HepG2 (cell line): ENCODE measurements around the gene HLA-B. TPM values are rescaled to one million over a fixed set of nuclear protein-coding genes. Genes with fewer than 3 reads are reported as not detected.

Experiments used
- FOXP1 ChIP-seq, 2 experiments: fragments of 450-650 bp in 1 of 2; IDR thresholded peaks; 2 replicates each; pipeline ENCODE4 v1.6.1; 2017 to 2018; ENCODE audit warnings: antibody characterized with exemption in 1 of 2
- MIXL1 ChIP-seq: IDR thresholded peaks from 2 replicates; pipeline ENCODE4 v1.6.1; 2016
- MTA3 ChIP-seq: sonication (generic); formaldehyde crosslinking; IDR thresholded peaks from 2 replicates; pipeline ENCODE4 v1.4.0; 2020; ENCODE audit warnings: missing genetic modification reagents
- RBAK ChIP-seq: sonication (generic); formaldehyde crosslinking; IDR thresholded peaks from 2 replicates; pipeline ENCODE4 v1.5.1; 2020; ENCODE audit warnings: mild to moderate bottlenecking, missing genetic modification reagents
- ZNF180 ChIP-seq: sonication (generic); formaldehyde crosslinking; IDR thresholded peaks from 2 replicates; pipeline ENCODE4 v1.4.0; 2020; ENCODE audit warnings: low read depth, missing genetic modification reagents, borderline replicate concordance
- ZNF33A ChIP-seq: sonication (generic); formaldehyde crosslinking; IDR thresholded peaks from 2 replicates; pipeline ENCODE4 v1.5.1; 2020; ENCODE audit warnings: missing genetic modification reagents, mild to moderate bottlenecking, moderate library complexity, borderline replicate concordance
- ZNF44 ChIP-seq: sonication (generic); formaldehyde crosslinking; IDR thresholded peaks from 2 replicates; pipeline ENCODE4 v1.5.1; 2020; ENCODE audit warnings: mild to moderate bottlenecking, missing genetic modification reagents
- ZNF460 ChIP-seq: sonication (generic); formaldehyde crosslinking; IDR thresholded peaks from 2 replicates; pipeline ENCODE4 v1.5.1; 2020; ENCODE audit warnings: missing genetic modification reagents, mild to moderate bottlenecking, borderline replicate concordance
- ZNF543 ChIP-seq: sonication (generic); formaldehyde crosslinking; IDR thresholded peaks from 2 replicates; pipeline ENCODE4 v1.4.0; 2020; ENCODE audit warnings: mild to moderate bottlenecking, missing genetic modification reagents
- polyA plus RNA-seq, 8 experiments: library from polyadenylated mRNA; depleted of rRNA in 3 of 8; stranded (reverse) in 7 of 8; unstranded in 1 of 8; fragments of >200 nt; fragmentation: Illumina TruSeq in 4 of 8; extraction: Trizol in 4 of 8; gene quantifications; 2 replicates each; pipeline versions ENCODE4 v1.2.1 to v1.2.3, GENCODE V29; 2011 to 2016; ENCODE audit warnings: low read depth in 4 of 8, missing spikeins in 1 of 8, mixed read lengths in 1 of 8; ENCODE audit not compliant: insufficient read depth in 1 of 8
- total RNA-seq, 5 experiments: library from RNA; depleted of rRNA; stranded (reverse); fragments of >200 nt; fragmentation: Illumina TruSeq; extraction: Trizol; gene quantifications; 2 replicates each; pipeline ENCODE4 v1.2.3, GENCODE V29; 2016; ENCODE audit warnings: low read depth in 1 of 5
- TF ChIP-seq, protein P1 (sequence below): IDR thresholded peaks from 2 replicates; pipeline ENCODE4 v1.6.1; 2018; ENCODE audit warnings: missing genetic modification reagents, mild to moderate bottlenecking, missing compliant biosample characterization
- TF ChIP-seq, protein P2 (sequence below): sonication (generic); formaldehyde crosslinking; IDR thresholded peaks from 2 replicates; pipeline ENCODE4 v1.4.0; 2020; ENCODE audit warnings: missing genetic modification reagents, borderline replicate concordance
- TF ChIP-seq, protein P3 (sequence below): sonication (generic); formaldehyde crosslinking; IDR thresholded peaks from 2 replicates; pipeline ENCODE4 v1.5.1; 2020; ENCODE audit warnings: mild to moderate bottlenecking, missing genetic modification reagents, borderline replicate concordance
- TF ChIP-seq, protein P4 (sequence below): IDR thresholded peaks from 2 replicates; pipeline ENCODE4 v1.6.1; 2016; ENCODE audit warnings: missing genetic modification reagents, missing compliant biosample characterization
- TF ChIP-seq, protein P5 (sequence below): sonication (generic); formaldehyde crosslinking; IDR thresholded peaks from 2 replicates; pipeline ENCODE4 v1.4.0; 2020; ENCODE audit warnings: missing genetic modification reagents, borderline replicate concordance
- TF ChIP-seq, protein P6 (sequence below): sonication (generic); formaldehyde crosslinking; IDR thresholded peaks from 2 replicates; pipeline ENCODE4 v1.8.0; 2022; ENCODE audit warnings: mild to moderate bottlenecking, missing genetic modification reagents, moderate library complexity
- TF ChIP-seq, protein P7 (sequence below): IDR thresholded peaks from 2 replicates; pipeline ENCODE4 v1.6.1; 2016; ENCODE audit warnings: mild to moderate bottlenecking, missing biosample characterization, missing genetic modification reagents

HLA-B gene
- total and polyA plus RNA-seq, 2 of the 13 experiments (the other 11 are each of a cell fraction or from before 2014, with no cell fraction given) = 35.3 to 88.9 TPM

DNA sequence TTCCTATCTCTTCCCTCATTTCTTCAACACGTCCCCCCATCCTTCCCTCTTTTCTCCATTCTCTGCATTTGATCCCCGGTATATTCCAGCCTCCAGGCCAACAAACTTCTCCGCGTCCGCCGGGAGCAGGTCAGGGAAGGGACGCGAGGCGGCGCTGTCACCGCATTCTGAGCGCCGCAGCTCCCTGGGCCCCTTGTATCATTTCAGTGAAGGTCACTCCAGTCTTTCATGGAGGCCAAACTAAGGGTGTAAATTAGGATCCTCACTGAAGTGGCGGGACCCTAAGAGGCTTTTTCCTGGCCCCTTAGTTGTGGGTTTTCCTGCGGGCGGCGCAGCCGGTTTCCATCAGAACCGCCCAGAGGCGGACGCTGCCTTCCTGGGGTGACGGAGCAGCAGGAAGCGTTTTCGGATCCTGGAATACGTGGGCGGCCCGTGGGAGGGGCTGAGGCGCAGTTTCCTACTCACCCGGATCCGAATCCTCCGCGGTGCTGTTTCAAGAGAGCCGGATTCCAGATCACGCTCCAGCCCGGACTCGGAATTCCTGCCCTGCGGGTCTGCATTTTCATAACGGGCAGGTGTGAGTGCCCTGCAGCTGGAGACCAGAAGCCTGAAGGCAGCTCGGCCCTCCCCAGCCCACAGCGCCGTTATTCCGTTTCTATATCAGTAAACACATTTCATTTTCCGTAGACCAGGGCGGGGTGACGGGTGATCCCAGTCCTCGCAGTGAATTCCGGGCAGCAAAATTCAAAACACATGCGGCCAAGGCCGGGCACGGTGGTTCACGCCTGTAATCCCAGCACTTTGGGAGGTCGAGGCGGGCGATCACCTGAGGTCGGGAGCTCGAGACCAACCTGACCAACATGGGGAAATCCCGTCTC lies 42.8 kb upstream of the HLA-B start (continued):
- TF ChIP-seq, protein P1, sequence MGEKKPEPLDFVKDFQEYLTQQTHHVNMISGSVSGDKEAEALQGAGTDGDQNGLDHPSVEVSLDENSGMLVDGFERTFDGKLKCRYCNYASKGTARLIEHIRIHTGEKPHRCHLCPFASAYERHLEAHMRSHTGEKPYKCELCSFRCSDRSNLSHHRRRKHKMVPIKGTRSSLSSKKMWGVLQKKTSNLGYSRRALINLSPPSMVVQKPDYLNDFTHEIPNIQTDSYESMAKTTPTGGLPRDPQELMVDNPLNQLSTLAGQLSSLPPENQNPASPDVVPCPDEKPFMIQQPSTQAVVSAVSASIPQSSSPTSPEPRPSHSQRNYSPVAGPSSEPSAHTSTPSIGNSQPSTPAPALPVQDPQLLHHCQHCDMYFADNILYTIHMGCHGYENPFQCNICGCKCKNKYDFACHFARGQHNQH (CRISPR knock-in tag) = peak; percentile 81
- 0 out of 2 replicates have a peak, but pooled peaks have one; percentile 72 for TF ChIP-seq ZNF543 (CRISPR knock-in tag)
- TF ChIP-seq, protein P2, sequence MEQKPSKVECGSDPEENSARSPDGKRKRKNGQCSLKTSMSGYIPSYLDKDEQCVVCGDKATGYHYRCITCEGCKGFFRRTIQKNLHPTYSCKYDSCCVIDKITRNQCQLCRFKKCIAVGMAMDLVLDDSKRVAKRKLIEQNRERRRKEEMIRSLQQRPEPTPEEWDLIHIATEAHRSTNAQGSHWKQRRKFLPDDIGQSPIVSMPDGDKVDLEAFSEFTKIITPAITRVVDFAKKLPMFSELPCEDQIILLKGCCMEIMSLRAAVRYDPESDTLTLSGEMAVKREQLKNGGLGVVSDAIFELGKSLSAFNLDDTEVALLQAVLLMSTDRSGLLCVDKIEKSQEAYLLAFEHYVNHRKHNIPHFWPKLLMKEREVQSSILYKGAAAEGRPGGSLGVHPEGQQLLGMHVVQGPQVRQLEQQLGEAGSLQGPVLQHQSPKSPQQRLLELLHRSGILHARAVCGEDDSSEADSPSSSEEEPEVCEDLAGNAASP = 0 out of 2 replicates have a peak, but pooled peaks have one; percentile 36
- TF ChIP-seq, protein P3, sequence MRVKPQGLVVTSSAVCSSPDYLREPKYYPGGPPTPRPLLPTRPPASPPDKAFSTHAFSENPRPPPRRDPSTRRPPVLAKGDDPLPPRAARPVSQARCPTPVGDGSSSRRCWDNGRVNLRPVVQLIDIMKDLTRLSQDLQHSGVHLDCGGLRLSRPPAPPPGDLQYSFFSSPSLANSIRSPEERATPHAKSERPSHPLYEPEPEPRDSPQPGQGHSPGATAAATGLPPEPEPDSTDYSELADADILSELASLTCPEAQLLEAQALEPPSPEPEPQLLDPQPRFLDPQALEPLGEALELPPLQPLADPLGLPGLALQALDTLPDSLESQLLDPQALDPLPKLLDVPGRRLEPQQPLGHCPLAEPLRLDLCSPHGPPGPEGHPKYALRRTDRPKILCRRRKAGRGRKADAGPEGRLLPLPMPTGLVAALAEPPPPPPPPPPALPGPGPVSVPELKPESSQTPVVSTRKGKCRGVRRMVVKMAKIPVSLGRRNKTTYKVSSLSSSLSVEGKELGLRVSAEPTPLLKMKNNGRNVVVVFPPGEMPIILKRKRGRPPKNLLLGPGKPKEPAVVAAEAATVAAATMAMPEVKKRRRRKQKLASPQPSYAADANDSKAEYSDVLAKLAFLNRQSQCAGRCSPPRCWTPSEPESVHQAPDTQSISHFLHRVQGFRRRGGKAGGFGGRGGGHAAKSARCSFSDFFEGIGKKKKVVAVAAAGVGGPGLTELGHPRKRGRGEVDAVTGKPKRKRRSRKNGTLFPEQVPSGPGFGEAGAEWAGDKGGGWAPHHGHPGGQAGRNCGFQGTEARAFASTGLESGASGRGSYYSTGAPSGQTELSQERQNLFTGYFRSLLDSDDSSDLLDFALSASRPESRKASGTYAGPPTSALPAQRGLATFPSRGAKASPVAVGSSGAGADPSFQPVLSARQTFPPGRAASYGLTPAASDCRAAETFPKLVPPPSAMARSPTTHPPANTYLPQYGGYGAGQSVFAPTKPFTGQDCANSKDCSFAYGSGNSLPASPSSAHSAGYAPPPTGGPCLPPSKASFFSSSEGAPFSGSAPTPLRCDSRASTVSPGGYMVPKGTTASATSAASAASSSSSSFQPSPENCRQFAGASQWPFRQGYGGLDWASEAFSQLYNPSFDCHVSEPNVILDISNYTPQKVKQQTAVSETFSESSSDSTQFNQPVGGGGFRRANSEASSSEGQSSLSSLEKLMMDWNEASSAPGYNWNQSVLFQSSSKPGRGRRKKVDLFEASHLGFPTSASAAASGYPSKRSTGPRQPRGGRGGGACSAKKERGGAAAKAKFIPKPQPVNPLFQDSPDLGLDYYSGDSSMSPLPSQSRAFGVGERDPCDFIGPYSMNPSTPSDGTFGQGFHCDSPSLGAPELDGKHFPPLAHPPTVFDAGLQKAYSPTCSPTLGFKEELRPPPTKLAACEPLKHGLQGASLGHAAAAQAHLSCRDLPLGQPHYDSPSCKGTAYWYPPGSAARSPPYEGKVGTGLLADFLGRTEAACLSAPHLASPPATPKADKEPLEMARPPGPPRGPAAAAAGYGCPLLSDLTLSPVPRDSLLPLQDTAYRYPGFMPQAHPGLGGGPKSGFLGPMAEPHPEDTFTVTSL (CRISPR knock-in tag) = no peak
- TF ChIP-seq, protein P4, sequence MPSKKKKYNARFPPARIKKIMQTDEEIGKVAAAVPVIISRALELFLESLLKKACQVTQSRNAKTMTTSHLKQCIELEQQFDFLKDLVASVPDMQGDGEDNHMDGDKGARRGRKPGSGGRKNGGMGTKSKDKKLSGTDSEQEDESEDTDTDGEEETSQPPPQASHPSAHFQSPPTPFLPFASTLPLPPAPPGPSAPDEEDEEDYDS = peak; percentile 48; the same call in 1 of the 2 replicates
- no peak for TF ChIP-seq RBAK (CRISPR knock-in tag)
- no peak for TF ChIP-seq ZNF33A
- no peak for TF ChIP-seq FOXP1 (IDR thresholded peaks at IDR 0.05)
- 0 out of 2 replicates have a peak, but pooled peaks have one; percentile 8 for TF ChIP-seq FOXP1 (CRISPR knock-in tag; IDR thresholded peaks at IDR 0.05)
- TF ChIP-seq ZNF180 = no peak
- 0 out of 2 replicates have a peak, but pooled peaks have one; percentile 34 for TF ChIP-seq ZNF460 (CRISPR knock-in tag)
- TF ChIP-seq, protein P5, sequence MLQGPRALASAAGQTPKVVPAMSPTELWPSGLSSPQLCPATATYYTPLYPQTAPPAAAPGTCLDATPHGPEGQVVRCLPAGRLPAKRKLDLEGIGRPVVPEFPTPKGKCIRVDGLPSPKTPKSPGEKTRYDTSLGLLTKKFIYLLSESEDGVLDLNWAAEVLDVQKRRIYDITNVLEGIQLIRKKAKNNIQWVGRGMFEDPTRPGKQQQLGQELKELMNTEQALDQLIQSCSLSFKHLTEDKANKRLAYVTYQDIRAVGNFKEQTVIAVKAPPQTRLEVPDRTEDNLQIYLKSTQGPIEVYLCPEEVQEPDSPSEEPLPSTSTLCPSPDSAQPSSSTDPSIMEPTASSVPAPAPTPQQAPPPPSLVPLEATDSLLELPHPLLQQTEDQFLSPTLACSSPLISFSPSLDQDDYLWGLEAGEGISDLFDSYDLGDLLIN (CRISPR knock-in tag) = peak; percentile 56; the same call in 1 of the 2 replicates
- TF ChIP-seq, protein P6, sequence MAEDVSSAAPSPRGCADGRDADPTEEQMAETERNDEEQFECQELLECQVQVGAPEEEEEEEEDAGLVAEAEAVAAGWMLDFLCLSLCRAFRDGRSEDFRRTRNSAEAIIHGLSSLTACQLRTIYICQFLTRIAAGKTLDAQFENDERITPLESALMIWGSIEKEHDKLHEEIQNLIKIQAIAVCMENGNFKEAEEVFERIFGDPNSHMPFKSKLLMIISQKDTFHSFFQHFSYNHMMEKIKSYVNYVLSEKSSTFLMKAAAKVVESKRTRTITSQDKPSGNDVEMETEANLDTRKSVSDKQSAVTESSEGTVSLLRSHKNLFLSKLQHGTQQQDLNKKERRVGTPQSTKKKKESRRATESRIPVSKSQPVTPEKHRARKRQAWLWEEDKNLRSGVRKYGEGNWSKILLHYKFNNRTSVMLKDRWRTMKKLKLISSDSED (CRISPR knock-in tag) = no peak
- TF ChIP-seq MTA3 (CRISPR knock-in tag) = no peak
- TF ChIP-seq MIXL1 (CRISPR knock-in tag) = no peak
- TF ChIP-seq ZNF44 (CRISPR knock-in tag) = no peak
- TF ChIP-seq, protein P7, sequence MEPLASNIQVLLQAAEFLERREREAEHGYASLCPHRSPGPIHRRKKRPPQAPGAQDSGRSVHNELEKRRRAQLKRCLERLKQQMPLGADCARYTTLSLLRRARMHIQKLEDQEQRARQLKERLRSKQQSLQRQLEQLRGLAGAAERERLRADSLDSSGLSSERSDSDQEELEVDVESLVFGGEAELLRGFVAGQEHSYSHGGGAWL = 0 out of 2 replicates have a peak, but pooled peaks have one; percentile 50
